ENCODE measurements around the gene GABBR2.

- TF ChIP-seq, protein P1, sequence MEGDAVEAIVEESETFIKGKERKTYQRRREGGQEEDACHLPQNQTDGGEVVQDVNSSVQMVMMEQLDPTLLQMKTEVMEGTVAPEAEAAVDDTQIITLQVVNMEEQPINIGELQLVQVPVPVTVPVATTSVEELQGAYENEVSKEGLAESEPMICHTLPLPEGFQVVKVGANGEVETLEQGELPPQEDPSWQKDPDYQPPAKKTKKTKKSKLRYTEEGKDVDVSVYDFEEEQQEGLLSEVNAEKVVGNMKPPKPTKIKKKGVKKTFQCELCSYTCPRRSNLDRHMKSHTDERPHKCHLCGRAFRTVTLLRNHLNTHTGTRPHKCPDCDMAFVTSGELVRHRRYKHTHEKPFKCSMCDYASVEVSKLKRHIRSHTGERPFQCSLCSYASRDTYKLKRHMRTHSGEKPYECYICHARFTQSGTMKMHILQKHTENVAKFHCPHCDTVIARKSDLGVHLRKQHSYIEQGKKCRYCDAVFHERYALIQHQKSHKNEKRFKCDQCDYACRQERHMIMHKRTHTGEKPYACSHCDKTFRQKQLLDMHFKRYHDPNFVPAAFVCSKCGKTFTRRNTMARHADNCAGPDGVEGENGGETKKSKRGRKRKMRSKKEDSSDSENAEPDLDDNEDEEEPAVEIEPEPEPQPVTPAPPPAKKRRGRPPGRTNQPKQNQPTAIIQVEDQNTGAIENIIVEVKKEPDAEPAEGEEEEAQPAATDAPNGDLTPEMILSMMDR (IDR thresholded peaks at IDR 0.05) = no peak
- no peak for TF ChIP-seq POLR2A (IDR thresholded peaks at IDR 0.05)
These were observed 365.9 kb downstream of the GABBR2 start for GRCh38 chr9:98342820-98343210.

Measured in uterus (tissue), 2 donors.